ENCODE measurements around the gene DCTN3.
A peak's percentile ranks its signal among the peaks of the same experiment; 100 is the strongest.

The DCTN3 gene

DNA sequence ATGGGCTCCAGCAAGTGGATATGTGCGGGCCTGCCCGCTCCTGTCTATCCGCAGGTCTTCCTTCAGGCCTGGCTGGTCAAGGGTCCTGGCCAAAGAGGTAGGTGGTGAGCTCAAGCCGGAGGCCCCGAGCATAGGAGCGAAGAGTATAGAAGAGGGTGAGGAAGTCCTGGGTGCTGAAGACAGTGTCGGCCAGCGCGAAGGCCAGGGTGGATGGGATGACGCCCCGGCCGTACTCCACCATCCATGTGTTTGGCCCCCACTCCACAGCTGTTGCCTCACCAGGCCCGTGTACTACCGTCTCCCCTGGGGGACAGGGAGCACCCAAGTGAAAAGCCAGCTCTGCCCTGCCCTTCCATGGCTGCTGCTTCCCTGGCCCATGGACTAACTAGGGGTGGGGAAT, 15.3 kb upstream of the DCTN3 start:
- DNase-seq (ENCODE audit: insufficient read length, low spot score) (no peak), FAIRE-seq (no peak)
- TF ChIP-seq, protein P1, sequence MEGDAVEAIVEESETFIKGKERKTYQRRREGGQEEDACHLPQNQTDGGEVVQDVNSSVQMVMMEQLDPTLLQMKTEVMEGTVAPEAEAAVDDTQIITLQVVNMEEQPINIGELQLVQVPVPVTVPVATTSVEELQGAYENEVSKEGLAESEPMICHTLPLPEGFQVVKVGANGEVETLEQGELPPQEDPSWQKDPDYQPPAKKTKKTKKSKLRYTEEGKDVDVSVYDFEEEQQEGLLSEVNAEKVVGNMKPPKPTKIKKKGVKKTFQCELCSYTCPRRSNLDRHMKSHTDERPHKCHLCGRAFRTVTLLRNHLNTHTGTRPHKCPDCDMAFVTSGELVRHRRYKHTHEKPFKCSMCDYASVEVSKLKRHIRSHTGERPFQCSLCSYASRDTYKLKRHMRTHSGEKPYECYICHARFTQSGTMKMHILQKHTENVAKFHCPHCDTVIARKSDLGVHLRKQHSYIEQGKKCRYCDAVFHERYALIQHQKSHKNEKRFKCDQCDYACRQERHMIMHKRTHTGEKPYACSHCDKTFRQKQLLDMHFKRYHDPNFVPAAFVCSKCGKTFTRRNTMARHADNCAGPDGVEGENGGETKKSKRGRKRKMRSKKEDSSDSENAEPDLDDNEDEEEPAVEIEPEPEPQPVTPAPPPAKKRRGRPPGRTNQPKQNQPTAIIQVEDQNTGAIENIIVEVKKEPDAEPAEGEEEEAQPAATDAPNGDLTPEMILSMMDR (IDR thresholded peaks at IDR 0.05; ENCODE audit: insufficient read depth, missing control alignments), result no peak

DNA sequence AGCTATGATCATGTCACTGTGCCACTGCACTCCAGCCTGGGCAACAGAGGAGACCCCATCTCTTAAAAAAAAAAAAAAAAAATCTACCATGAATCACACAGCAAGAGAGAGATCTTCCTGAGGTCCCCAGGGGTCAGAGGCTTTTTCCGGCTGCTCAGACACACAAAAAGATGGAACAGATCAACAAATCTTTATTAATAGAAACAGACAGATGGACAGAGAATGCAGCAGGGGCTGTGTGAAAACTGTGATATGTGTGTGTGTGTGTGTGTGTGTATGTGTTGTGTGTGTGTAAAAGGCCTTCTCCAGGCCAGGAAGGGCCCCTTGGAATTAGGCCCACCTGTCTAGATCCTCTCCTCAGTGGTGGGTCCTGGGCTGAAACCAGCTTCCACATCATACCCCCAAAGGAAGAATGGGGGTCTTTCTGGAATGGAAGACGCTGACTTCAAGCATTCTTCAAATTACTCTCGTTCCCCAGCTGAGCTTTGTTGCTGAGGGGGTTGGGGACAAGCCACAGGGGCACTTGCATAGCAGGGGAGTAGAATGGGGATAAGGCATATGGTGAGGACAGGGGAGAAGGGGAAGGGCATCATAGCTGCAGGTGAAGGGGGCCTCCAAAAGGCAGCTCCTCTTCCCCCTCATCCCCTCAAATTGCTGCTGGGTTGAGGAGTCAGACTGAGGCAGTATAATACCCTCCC, 14.4 kb upstream of the DCTN3 start:
- no peak for FAIRE-seq
- no peak for DNase-seq (ENCODE audit: insufficient read length, low spot score)
- TF ChIP-seq, protein P1 (IDR thresholded peaks at IDR 0.05; ENCODE audit: insufficient read depth, missing control alignments), result no peak

DNA sequence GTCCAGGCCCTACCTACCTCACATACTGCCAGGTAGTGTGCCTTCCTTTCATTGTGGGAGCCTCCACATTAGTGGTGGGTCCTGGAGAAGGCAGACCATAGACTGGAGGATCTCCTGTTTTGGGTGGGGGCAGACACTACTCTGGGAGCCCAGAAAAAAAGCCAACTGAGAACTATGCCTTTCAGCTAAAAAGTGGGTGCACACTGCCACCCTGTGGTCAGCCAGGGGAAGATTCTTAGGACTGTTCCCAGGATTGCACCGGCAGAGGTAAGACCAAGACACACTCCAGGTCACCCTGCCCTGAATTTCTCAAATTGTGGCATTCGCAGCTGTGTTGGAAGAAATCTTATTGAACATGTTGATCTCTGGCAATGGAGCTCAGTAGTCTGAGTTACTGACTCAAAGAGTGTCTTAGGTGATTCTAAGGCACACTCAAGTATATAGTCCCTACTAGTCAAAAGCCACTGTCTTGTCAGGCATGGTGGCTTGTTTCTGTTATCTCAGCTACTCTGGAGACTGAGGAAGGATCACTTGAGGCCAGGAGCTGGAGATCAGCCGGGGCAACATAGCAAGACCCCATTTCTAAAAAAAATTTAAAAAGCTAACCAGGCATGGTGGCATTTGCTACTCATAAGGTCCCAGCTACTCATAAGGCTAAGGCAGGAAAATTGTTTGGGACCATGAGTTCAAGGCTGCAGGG, 13.7 kb upstream of the DCTN3 start:
- FAIRE-seq, result peak; percentile 51
- DNase-seq (ENCODE audit: insufficient read length, low spot score), result peak; percentile 76
- TF ChIP-seq, protein P1 (IDR thresholded peaks at IDR 0.05; ENCODE audit: insufficient read depth, missing control alignments), result peak; percentile 85

DNA sequence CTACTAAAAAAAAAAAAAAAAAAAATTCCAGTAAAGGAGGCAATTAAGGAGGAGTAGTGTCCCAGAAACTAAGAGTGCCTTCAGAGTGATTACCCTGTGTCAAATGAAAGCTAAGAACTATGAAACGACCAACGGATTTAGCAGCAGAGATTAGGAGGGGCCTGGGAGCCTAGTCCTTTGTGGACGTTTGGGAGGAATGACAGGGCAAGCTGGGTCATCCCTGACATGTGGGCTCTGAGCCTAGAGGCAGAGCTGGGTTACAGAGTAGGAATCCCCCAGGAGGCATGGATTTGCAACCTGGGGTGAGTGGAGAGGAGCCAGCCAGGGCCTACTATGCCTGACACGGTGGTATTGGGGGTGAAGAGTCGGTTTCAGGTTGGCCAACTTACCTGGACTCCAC, 12.9 kb upstream of the DCTN3 start:
- no peak for FAIRE-seq
- DNase-seq (ENCODE audit: insufficient read length, low spot score), result no peak
- TF ChIP-seq, protein P1 (IDR thresholded peaks at IDR 0.05; ENCODE audit: insufficient read depth, missing control alignments), result no peak

DNA sequence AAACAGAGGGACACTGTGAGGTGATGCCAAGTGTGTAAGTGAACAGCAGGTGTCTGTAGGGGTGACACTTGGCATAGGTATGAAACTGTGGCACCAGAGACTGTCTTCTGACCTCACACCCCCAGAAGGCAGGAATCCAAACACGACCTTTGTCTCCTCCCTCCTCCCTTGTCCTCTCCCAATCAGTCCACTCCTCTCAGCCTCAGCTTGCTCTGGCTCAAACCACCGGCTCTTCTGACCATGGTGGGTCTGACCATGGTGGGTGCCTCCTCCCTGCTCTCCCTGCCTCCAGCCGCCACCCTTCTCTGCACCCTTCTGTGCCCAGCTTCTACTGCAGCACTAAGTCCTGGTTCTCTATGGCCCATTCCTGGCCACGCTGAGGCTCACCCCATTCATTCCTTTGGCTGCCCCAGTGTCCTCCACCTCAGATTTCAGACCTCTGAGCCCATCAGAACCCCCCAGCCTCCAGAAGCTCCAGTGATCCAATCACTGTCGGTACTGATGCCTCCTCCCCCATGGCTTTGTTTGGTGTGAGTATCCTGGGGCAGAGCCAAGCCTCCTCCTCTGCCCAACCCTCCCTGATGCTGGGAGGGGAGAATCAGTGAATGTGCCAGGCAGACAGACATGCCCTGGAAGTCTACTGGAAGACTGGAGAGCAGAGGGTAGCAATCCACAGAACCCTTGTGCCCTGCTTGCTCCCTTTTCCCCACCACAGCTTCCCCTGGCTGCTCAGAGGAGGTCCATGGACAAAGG, 10.3 kb upstream of the DCTN3 start:
- TF ChIP-seq, protein P1 (IDR thresholded peaks at IDR 0.05; ENCODE audit: insufficient read depth, missing control alignments), result no peak
- FAIRE-seq, result no peak
- DNase-seq (ENCODE audit: insufficient read length, low spot score), result no peak

DNA sequence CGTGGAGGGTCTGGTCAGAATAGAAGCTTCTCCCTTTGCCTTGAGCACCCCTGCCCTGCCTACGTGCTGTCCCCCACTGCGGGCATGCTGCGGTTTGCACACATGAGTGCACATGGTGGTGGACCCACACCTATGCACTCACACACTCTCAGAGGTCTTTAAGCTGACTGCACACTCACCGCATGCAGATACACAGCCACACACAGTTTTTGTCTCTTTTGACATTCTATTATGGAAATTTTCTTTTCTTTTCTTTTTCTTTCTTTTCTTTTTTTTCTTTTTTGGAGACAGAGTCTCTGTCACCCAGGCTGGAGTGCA, 9.2 kb upstream of the DCTN3 start:
- TF ChIP-seq, protein P1 (IDR thresholded peaks at IDR 0.05; ENCODE audit: insufficient read depth, missing control alignments), result no peak
- no peak for DNase-seq (ENCODE audit: insufficient read length, low spot score)
- no peak for FAIRE-seq

Measured in D721Med (cell line).